Activated CD4-positive, CD25-positive, alpha-beta regulatory T cell treated with anti-CD3 and anti-CD28 coated beads, Interleukin-2, amount 50 U/mL, for 72 hours (primary cell): Measurements from ENCODE around the gene AGO1.
"Not testable (repeated sequence)": the region's sequence is repeated elsewhere in the genome, so short reads cannot be mapped to it uniquely, and the experiment has no call there.

Source experiments
- DNase-seq: peaks from one replicate; pipeline ENCODE4 v3.0.0; 2021

Gene AGO1

DNA sequence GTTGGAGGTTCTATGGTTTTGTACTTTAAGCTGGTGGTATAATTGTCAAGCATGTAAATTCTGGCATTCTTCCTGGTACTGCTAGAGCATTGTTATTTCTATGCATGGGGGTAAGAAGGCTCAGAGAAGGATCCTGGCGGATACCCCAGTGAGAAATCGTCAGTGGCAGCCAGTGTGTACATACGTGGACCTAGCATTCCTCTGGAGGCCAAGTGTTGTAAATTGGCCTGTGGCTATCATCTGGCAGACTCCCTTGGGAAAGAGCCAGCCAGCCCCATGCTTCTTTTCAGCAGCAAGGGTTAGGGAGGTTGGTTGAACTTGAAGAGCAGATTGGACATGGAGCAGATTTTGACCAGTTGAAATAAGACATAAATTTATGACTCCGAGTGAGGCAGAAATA is 42.7 kb downstream of the AGO1 start:
- no peak for DNase-seq

DNA sequence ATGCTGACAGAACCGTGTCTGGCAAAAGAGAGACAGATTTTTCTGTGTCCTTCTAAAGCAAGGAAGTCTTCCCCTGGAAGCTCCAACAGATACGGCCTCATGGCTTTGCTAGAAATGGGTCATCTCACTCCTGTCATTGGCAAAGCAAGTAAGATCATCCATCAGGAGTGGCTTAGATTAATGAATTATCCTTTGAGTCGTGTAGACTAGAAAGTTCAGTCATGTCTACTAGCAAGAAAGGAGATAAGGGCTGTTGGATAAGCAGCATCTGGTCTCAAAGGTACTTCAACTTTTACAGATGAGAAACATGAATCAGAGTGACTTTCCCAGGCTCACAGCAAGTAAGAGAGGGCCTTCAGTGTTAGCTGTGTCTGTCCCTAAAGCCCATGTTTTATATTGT is 44.5 kb downstream of the AGO1 start:
- DNase-seq = no peak

DNA sequence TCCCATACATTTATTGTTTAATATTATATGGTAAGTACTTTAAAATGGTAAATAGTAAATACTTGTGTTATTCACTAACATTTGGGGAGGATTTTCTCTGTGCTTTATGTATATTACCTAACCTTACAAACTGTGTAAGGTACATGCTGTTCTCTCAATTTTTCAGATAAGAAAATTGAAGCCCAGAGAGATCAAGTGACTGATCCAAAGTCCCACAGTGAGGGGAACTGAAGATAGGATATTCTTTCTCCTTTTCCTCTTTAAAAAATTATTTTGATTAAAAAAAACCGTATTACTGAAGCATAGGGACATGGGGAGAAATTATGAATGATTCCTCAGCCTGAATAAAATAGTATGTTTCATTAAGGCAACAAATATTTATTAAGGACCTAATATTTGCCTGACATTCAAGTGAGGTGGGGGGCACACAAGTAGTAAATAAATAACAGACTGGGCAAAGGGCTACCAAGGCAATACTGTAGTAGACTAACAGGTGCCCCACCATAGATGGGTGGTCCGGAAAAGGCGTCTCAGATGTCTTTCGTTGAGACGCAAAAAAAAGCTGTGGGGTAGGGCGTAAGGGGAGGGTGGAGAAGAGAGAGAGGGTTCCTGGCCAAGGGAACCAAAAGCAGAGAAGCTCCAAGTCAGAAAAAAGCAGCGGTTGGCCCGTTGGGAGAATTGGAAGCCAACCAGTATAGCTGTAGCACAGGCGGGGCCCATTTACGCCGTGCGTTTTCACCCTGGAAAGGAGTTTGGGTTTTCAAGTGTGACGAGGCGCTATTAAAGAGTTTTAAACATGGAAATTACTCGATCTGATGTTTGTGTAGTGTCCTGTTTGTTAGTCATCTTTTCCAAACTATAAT is 47.0 kb downstream of the AGO1 start:
- peak; percentile 34 for DNase-seq

DNA sequence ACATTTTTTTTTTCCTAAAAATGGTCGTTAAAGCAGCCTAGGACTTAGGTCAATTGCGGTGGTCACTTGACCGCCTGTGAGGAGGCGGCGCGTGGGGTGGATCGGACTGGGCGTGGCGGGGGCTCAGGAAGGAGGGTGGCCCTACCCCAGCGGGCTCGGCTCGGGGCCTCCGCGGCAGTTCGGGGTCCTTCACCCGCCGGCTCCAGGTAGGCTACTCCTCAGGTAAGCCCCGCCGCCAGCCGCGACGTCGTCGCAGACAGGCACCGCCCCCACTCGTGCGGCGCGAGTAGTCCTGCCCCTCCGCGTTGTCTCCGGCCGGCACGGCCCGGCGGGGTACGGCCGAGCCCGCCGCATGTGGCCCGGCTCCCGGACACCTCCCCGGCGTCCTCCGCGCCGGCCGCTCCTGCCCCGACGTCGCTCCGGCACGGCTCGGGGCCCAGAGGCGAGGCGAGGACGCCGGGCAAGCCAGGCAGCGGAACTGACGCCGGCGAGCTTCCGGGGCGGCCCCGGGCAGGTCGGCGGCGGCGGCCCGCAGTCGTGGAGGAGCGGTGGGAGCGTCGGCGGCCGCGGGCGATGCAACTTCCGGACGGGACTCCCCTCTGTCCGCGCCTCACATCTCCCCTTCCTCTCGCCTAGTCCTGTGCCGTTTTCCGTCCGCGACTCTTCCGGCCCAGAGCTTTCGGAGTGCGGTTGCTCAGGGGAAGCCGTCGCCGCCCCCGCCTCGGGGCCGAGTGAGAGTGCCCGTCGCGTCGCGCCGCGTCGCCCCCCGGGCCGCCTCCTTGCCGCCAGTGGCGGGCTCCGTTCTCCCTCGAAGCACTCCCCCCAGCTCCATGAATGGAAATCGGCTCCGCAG is 47.8 kb downstream of the AGO1 start, which contains the start of gene AGO3:
Gene AGO3 (plus strand): TSS at position 513 of the 853 bp plus-strand sequence. CDS start 322 bp downstream, at position 835.
- DNase-seq = peak; percentile 84

DNA sequence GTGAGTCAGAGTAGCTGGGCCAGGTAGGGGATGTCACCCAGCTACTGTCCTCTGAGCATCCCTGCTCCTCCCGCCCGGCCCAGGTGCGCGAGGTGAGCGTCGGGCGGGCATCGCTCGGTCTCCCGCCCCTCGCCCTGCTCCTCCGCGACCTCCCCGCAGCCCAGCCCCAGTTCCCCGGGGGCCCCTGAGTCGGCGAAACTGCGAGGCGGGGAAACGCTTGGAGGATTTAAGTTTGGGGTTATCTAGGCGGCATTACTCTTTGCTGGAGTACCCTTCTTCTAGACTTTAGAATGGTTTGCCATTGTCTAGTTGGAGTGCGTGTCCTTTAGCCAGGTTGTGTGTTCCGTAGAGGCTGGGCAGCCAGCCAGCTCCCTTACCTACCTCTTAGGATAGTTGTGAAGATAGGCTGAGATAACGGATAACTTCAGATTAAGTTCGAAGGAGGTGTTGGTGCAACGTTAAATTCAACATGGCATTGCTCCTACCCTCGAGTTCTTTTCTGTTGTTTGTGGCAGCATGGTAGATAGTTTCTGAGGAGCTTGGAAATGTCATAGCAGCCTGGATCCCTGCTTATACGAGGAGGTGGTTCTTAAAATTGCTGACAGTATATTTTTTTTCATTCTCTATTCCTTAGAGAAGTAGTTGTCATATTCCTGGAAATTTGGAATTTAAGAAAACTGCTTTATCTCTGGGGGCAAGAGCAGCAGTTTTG is 48.6 kb downstream of the AGO1 start:
- DNase-seq = no peak

DNA sequence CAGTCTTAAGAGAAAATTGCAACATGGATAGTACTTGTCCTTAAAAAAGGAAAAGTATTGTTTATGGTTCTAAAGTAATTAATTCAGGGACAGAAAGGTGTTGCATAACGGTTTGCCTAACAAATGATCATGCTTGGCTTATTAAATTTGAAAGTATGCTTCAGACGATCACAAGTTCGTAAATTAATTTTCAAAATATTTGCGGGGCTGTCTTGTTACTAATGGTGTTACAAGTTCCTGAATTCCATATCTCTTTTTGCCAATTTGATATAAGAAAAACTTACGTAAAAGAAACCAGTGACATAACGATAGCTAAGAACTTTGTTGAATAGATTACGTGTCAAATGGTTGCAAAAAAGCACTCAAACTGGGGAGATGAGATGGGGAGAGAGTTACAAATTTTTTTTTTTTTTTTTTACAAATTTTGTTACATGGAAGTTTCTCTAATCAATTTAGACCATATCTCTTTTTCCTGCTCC is 49.2 kb downstream of the AGO1 start:
- DNase-seq = no peak

DNA sequence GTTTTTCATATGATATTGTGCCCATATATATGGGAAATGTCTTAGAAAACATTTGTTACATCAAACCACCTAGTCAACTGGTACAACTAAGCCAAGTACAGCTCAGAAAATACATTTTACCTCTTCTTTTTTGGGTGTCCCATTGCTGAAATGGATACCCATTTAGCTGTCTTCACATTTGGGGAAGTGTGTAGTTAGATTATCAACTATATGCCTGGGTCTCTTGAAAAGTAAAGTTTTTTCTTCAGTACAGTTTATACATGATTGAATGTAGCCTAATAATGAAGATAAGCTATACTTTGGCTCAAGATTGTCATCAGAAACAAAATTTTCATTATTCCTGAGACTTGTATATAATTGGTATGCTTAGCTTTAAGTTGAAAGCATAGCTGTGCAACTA is 49.9 kb downstream of the AGO1 start:
- no peak for DNase-seq

DNA sequence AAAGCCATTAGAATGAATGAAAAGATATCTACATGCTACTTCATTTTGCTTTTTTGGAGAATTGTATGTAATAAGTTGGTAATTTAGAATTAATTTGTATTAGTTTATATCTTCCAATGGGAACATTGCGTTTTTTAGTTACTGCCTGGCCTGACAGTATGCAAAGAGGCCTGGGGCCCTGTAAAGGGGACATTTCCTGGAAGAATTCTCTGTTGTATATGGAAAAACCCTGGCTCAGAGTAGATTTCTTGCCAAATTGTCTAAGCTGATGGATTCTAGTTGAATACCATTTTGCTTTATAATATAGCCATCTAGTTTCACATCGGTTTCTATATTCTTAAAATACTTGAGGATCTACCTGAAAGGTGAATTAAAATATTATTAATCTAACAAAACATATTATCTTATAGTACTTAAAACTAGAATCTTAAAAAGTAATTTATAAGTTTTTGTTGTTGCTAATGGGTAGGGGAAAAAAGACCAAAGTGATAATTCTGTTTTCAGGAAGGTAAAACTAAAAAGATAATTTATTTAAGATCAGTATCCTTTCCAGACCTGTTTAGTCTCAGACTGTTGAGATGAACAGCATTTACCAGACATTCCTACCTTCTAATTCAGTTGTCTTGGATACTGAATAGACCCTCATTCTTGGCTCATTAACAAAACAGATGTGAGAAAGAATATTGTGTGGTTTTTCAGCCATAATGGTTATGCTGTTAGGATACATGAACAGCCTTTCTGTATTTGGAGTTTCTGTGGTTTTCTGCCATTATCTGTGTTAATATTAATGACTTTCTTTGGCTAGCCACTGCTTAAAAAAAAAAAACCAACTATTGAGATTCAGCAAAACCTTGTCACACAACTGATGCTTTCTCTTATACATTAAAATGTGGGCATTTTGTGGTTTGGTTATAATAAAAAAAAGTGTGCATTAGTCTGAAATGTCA is 52.7 kb downstream of the AGO1 start:
- DNase-seq = no peak

DNA sequence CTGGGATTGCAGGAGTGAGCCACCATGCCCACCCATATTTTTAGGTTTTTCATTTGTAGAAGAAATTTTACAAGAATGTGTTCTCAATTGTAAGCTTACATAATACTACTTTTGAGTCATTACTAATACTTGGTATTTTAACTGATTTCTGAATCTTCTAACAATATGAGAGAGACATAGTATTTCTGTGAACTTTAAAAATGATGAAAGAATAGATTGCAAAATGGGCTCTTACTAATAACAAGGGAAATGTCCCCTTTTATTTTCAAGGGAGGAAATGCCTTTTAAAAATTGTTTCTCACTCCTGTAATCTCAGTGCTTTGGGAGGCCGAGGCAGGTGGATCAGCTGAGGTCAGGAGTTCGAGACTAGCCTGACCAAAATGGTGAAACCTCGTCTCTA is 53.8 kb downstream of the AGO1 start:
- DNase-seq = no peak

DNA sequence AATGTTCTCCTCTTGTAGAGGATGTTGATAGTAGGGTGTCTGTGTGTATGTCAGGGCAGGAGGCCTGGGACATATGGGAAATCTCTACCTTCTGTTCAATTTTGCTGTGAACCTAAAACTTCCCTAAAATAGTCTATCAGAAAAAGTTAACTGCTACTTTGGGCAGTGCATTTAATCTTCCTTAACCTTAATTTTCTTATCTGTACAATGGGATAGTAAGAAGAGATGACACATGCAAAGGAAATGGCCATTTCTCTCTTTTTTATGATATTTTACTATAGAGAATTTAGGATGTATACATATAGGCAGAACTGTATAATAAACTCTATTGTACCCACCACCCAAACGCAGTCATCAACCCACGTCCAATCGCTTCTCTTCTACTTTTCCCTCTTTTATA is 56.5 kb downstream of the AGO1 start:
- no peak for DNase-seq

DNA sequence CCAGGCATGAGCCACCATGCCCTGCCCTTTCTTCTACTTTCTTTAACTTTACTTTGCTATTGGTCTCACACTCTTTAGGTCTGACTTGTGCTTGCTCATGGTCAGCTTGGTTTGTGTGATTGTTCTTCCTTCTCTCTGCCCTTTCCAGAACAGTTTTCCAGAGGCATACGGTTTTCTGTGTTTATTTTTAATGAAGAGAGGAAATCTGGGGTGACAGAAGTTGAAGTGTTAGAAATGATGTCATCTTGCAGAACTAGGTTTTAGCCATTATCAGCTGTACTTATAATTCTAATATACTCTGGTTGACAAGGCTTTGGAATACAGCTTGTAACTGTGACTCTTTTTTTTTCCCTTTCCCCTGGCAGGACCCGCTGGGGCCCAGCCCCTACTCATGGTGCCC is 62.3 kb downstream of the AGO1 start:
- no peak for DNase-seq

DNA sequence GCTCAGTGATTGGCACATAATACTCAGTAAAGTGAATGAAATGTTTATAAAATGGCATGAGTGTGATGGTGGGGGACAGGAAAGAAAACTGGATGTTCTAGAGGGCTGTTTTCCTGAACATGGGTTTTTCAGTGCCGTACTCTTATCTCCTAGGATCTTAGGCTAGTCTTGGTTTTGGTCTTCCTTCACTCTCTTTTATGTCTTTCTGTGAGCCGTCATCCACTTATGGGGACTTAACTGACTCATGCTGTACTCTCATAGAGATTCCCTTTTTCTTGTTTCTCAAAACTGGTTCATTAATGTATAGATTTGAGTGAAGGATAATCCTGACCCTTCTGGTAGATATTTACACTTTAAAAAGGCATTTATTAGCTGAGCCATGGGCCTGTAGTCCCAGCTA is 64.5 kb downstream of the AGO1 start:
- DNase-seq = no peak

DNA sequence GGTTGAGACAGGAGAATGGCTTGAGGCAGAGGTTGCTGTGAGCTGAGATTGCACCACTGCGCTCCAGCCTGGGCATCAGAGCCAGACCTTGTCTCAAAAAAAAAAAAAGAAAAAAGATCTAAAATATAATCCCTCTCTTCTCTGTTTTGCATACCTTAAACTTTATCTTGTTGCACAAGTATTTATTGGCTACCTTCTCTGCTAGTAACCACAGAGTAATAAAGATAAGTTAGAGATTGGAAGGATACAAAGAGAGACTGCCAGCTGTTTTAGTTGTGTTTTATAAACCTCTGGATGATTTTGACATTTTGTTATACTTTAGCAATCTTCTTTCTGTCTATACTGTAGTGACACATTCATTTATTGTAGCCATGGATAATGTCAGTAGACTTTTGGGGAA is 75.5 kb downstream of the AGO1 start:
- DNase-seq = no peak

DNA sequence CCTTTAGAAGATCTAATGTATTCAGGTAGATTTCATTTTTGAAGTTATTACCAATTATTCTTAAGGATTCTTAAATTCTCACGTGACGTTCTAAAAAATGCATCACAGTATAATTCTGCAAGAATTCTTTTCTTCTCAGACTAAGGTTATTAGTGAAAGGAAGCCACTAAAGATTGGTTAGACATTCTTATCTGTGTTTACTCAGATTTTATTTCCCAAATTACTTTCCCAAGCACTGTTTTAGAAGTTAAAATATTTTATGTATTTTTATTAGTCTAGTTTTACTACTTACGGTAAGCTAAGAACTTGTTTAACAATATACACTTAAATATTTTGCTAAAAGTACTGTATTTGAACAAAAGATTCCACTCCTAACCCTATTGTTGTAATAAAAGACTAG is 76.3 kb downstream of the AGO1 start:
- DNase-seq = no peak

DNA sequence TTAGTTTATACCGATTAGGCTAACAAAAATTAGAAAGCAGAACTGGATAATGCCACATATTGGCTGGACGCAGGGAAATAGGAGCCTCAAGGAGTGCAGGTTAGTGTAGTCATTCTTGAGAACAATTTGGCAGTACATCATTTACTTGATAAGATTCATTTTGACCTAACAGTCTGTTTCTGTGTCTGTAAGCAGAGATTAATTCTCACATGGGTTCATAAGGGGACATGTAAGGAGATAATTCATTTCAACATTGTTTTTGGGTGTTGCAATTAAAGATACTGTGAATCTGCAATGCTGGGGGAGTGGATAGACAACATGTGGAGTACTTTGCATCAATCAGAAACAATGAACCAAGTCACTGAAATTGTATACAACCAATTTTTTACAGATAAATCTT is 79.9 kb downstream of the AGO1 start:
- no peak for DNase-seq

DNA sequence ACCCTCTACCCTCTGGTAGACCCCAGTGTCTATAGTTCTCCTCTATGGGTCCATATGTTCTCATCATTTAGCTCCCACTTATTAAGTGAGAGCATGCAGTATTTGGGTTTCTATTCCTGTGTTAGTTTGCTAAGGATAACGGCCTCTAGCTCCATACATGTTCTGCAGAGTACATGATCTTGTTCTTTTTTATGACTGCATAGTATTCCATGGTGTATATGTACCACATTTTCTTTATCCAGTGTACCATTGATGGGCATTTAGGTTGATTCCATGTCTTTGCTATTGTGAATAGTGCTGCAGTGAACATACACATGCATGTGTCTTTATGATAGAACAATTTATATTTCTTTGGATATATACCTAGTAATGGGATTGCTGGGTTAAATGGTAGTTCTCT is 81.3 kb downstream of the AGO1 start:
- not testable (repeated sequence) for DNase-seq

DNA sequence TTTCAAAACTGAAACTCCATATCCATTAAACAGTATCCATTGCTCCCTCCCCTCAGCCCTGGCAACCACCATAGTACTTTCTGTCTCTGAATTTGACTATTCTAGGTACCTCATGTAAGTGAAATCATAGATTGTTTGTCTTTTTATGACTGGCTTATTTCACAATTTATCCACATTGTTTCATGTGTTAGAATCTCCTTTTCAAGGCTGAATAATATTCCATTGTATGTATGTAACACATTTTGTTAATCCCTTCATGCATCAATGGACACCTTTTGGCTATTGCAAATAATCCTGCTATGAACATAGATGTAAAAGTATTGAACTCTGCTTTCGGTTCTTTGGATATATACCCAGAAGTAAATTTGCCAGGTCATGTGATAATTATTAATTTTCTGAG is 85.4 kb downstream of the AGO1 start:
- no peak for DNase-seq

DNA sequence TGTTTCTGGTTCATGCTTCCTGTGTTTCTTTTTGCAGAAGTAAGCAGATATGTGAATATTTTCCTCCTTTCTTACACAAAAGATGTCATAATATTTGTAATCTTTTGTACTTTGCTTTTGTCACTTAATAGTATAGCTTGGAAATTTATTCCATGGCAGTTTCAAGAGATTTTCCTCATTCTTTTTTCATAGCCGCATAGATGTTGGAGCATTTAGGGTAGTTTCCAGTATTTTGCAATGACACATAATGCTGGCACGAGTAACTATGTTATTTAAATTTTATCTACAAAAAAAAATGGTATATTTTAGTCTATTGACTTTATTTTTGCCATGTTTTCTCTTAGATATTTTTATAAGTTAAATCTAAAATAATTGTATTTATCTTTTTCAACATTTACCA is 88.6 kb downstream of the AGO1 start:
- no peak for DNase-seq

DNA sequence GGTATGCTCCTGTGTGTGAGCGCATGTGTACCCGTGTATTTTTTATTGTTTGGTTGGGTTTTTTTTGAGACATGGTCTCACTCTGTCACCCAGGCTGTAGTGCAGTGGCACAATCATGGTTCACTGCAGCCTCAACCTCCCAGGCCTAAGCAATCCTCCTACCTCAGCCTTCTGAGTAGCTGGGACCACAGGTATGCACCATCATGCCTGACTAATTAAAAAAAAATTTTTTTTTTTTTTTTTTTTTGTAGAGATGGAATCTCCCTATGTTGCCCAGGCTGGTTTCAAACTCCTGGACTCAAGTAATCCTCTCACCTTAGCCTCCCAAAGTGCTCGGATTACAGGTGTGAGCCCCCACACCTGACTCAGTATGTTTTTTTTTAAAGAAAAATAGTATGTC is 89.6 kb downstream of the AGO1 start:
- not testable (repeated sequence) for DNase-seq

DNA sequence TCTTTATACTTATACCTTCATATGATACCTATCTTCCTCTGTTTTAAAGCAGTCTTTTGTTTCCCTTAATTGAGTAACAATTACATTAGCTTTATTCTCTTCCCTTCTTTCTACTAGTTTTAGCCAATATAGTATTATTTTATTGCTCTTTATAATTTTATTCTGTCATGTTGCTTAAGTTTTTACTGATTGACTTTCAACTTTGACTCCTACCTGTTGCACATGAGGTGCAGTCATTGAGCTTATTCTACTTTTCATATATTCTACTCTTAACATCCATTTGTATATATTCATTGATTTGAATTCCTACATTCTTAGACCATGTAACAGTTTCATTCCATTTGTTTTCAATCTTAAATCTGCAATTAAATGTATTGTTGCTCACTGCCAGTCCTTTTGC is 97.1 kb downstream of the AGO1 start:
- no peak for DNase-seq
